ELF-1 (cell line): ENCODE data around the gene COG4.
"Not testable (repeated sequence)": the region's sequence is repeated elsewhere in the genome, so short reads cannot be mapped to it uniquely, and the experiment has no call there.

ENCODE experiments used
- DNase-seq: peaks from one replicate; pipeline ENCODE4 v3.0.0-alpha.2; 2016; ENCODE audit warnings: low read depth, low spot score

COG4 gene

DNA sequence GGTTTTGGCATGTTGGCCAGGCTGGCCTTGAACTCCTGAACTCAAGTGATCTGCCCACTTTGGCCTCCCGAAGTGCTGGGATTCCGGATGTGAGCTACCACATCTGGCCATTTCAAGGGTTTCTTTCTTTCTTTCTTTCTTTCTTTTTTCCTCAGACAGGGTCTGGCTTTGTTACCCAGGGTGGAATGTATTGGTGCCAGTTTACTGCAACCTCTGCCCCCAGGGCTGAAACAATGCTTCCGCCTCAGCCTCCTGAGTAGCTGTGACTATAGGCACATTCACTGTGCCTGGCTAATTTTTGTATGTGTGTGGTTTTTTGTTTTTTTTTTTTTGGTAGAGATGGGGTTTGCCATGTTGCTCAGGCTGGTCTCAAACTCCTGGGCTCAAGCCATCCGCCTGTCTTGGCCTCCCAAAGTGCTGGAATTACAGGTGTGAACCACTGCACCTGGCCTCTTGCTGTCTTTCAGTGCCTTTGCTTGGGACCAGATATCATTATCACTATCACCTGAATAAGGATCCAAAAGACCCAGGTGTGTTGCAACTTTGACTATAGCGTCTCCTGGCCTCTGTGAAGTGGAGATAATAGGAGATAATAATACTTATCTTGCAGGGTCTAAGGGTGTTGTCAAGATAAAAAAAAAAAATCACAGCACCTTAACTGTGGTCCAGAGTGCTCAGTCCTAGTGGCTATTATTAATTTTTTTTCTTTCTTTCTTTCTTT lies 65.7 kb downstream of the COG4 start:
- DNase-seq: no peak

DNA sequence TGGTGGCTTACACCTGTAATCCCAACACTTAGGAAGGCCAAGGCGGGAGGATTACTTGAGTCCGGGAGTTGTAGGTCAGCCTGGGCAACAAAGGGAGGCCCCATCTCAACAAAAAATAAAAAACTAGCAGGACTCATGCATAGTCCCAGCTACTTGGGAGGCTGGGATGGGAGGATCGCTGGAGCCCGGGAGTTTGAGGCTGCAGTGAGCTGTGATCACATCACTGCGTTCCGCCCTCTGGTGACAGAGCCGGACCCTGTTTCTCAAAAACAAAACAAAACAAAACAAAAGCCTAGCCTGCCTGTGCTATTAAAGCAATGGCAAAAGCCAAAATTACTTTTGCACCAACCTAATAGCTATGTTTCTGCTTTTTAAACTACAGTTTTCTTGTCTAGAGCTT lies 67.4 kb downstream of the COG4 start:
- no peak for DNase-seq

DNA sequence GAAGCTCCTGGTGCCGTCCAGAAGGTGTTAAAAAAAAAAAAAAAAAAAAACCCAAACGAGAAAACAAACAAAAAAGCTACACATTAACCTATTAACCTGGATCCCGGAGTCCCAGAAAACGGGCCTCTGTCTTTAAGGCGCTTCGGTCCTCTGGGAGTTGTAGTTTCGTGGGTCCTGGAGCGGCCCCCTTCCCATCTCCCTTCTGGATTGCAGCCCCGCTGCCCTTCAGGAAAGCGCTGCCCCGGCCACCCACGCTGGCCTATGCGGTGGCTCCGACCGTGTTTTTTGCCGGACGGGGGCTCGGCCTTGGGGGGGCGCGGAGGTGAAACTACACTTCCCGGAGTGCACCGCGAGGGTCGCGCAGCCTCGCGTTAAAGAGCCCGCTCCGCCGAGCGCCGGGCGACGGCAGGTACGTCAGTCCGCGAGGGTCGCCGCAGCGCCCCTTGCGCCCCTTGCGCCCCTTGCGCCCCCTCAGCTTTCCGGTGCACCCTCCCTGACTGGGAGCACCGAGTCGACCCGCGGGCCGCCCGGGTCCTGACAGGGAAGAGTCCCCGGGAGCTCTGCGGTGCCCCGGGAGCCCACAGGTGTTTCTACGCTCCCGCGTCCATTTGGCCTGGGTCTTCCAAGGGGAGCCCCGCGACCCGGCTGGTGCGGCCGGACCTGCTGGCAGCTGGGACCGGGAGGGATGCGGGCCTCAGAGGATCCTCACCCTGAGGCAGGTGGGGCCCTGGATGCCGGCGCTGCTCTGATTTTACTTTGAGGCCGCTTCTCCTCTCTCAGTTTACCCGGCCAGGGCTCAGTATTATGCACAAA lies 68.9 kb downstream of the COG4 start, which contains the start of gene FCSK:
FCSK (plus strand) TSS at position 374 of the 813 bp plus-strand sequence. CDS start 8,596 bp downstream, outside the sequence.
- DNase-seq: peak; percentile 93

DNA sequence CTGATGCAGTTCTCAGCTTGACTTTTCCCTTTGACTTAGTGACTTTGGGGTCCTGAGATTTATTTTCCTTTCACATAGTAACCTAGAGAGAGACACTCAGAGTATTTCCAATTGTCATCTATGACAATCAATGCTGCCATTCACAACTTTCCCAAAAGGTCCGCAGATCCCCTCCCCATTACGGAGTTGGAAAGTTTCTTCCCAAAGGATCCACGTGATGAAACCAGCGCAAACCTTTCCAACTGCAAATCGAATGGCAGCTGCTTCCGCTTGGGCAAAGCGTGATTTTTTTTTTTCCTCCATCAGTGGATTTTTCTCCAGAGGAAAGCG lies 69.5 kb downstream of the COG4 start:
- no peak for DNase-seq

DNA sequence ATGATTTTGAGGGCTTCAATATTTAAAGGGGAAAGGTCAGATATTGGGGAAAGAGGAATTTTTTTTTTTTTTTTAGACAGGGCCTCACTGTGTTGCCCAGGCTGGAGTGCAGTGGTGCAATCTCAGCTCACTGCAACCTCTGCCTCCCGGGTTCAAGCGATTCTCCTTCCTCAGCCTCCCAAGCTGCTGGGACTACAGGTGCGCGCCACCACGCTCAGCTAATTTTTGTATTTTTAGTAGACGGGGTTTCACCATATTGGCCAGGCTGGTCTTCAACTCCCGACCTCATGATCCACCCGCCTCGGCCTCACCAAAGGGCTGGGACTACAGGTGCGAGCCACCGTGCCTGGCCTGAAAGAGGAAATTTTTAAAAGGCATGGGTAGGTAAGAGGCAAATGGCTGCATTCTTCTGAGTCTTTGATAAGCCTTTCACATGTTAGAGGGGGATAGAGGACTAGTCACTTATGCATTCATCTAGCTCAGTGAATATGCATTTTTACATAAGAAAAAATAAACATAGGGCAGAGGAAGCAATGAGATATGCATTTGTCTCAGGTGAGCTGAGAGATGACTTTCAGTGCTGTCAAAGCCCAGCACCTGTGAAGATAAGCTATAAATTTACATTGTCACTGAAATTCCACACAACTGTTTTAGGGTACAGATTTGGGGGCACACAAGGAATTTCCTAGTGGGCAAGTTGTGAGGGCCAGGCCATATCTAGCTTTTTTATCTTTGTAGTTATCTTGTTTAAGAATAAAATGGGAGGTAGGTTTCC lies 70.0 kb downstream of the COG4 start:
- DNase-seq: no peak

DNA sequence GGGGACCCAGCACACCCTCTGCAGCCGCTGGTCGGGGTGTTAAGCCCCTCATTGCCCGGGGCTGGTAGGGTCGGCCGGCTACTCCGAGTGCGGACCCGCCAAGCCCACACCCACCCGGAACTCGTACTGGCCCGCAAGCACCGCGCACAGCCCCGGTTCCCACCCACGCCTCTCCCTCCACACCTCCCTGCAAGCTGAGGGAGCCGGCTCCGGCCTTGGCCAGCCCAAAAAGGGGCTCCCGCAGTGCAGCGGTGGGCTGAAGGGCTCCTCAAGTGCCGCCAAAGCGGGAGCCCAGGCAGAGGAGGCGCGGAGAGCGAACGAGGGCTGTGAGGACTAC lies 72.4 kb downstream of the COG4 start:
- not testable (repeated sequence) for DNase-seq

DNA sequence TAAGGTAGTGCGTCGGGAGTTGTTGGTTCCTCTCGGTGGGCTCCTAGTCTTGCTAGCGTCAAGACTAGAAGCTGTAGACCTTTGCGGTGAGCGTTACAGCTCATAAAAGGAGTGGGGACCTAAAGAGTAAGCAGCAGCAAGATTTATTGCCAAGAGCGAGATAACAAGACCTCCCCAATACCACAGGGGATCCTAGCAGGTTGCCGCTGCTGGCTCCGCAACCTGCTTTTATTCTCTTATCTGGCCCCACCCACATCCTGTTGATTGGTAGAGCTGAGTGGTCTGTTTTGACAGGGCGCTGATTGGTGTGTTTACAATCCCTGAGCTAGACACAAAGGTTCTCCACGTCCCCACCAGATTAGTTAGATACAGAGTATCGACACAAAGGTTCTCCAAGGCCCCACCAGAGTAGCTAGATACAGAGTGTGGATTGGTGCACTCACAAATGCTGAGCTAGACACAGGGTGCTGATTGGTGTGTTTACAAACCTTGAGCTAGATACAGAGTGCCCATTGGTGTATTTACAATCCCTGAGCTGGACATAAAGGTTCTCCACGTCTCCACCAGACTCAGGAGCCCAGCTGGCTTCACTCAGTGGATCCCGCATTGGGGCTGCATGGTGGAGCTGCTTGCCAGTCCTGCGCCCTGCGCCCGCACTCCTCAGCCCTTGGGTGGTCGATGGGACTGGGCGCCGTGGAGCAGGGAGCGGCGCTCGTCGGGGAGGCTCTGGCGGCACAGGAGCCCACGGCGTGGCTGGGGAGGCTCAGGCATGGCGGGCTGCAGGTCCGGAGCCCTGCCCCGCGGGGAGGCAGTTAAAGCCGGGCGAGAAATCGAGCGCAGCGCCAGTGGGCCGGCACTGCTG lies 73.0 kb downstream of the COG4 start:
- DNase-seq: not testable (repeated sequence)

DNA sequence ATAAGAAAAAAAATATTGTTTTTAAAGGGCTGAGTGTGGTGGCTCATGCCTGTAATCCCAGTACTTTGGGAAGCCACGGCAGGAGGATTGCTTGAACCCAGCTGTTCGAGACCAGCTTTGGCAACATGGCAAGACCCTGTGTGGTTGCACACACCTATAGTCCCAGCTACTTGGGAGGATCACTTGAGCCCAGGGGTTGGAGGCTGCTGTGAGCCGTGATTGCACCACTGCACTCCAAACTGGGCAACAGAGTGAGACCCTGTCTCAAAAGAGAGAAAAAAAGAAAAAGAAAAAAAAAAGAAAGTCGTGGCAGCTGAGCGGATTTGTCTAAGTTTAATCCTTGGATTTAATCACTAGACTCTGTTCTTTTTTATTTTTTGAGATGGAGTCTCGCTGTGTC lies 75.3 kb downstream of the COG4 start:
- no peak for DNase-seq

DNA sequence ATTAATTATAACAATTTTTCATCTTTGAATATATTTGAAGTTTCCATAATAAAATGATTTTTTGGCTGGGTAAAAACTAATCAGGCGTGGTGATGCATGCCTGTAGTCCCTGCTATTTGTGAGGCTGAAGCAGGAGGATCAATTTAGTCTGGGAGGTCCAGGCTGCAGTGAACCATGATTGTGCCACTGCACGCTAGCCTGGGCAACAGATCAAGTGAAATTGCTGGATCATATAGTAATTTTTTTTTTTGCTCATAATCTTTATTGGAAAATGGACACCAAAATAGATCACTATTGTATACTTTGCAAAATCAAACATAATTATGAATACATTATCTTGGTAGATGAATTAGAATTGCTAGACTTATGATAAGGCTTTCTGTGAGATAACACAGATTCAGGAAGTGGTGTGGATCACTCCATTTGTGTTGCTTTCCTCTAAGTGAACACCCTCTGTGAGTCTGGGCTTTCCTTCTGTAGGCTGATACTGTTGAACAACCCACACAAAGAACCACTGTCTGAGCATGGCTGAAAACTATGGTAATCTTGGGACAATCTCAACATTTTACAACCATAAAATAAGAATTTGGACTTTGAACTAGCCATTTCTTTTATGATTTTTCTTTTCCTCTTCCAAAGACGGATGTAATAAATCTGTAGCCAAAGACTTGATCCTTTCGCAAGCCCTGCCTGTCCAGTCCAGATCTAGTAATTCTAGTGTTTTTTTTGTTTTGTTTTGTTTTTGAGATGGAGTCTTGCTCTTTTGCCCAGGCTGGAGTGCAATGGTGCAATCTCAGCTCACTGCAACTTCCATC lies 78.9 kb downstream of the COG4 start:
- DNase-seq: no peak

DNA sequence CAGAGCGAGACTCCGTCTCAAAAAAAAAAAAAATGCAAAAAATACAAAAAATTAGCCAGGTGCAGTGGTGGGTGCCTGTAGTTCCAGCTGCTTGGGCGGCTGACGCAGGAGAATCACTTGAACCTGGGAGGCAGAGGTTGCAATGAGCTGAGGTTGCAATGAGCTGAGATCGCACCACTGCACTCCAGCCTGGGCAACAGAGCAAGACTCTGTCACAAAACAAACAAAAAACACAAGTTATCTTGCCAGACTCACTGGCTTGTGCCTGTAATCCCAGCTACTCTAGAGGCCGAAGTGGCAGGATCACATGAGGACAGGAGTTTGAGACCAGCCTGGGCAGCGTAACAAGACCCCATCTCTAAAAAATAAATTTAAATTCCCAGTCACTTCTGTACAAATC lies 81.0 kb downstream of the COG4 start:
- no peak for DNase-seq

DNA sequence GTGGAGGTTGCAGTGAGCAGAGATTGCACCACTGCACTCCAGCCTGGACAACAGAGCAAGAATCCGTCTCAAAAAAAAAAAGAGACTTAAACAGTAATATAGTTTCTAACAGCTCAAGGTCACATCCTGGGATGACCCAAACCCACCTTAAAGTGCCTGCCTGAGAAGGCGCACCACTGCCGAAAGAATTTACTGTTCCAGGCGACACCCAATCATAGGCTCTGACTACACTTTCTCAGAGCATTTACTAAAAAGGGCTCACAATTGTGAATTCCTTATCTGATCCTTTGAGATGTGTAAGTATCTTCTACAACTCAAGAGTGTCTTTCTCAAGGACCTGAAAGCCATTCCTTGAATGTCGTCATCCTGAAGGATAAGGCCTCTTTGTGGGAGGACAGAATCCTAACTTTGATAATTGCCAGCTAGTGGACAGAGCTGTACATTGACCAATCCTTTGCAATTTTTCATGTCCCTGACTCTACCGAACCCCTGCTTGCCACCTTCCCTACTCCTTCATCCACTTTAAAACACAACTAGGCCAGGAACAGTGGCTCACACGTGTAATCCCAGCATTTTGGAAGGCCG lies 81.9 kb downstream of the COG4 start:
- no peak for DNase-seq

DNA sequence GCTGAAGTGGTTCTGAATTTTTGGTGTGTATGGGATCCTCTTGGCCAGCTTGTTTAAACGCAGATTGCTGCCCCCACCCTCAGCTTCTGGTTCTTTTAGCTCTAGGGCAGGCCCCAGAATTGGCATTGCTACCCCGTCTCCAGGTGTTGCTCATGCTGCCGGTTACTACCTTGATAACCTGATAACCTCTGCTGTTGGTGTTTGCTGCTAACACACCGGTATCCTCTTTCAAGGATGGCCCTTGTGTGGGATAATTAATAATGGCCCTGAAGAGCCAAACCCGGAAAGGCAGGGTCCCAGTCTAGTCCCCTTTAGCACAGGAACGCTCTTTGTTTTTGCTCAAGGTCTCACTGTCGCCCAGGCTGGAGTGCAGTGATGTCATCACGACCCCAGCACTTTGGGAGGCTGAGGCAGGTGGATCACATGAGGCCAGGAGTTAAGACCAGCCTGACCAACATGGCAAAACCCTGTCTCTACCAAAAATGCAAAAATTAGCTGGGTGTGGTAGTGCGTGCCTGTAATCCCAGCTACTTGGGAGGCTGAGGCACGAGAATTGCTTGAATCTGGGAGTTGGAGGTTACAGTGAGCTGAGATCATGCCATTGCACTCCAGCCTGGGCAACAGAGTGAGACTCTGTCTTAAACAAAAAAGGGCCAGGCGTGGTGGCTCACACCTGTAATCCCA lies 83.2 kb downstream of the COG4 start:
- DNase-seq: peak; percentile 25

DNA sequence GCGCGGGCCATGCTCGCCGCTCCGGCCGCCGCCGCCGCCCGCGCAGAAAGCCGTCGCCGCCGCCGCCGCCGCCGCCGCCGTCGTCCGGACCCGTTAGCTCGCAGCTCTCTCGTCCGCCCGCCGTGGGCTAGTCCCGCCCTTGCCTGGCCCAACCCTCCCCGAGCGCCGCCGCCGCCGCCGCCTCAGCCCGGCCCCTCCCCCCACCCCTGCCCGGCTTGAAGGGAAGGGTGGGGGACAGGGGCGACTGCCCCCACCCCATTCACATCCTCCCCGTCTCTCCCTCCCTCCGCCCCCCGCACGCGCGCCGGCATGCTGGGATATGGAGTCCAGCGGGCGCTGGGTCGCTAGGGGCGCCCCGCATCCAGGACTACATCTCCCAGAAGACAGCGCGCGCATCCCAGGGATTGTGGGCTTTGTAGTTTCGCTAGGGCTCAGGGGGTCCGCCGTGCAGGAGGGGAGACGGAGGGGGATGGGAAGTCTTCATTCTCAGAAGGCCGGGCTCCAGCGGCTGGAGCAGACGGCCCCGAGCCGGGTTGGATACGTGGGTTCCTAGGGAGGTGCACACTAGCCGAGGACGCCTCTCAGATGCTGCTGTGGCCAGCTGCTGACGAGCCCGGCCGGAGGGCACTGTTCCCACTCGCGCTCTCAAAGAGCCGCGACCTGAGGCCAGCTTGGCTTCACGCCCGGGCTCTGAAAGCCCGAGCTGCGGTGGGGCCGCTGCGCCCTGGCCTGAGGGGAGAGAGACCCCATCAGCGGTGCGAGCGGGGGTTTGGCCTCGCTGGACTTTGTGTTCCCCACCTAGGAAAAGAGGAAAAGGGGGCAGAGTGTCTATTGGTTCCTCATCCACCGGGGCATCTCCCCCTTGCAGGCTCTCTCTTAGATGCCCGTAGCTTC lies 84.1 kb downstream of the COG4 start, which contains the start of gene ST3GAL2:
ST3GAL2 (minus strand) TSS at position 132 of the 894 bp plus-strand sequence. CDS start 40,570 bp downstream, outside the sequence.
- peak; percentile 95 for DNase-seq

DNA sequence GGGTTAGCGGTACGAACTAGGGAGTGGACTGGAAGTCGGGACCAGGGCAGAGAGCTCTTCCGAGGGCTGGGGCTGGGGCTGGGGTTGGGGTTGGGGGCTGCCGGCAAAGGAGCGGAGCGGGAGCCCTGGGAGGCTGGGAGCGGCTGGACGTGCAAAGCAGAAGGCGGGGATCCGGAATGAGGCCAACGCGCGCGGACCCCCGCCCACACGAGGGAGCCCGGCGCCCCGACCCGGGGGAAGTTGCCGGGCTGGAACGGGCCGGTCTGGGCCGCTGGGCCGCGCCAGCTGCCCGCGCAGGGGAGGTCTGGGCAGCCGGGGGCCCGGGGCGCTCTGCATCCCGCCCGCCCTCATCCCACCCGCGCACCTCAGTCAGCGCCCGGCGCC lies 84.8 kb downstream of the COG4 start:
- no peak for DNase-seq

DNA sequence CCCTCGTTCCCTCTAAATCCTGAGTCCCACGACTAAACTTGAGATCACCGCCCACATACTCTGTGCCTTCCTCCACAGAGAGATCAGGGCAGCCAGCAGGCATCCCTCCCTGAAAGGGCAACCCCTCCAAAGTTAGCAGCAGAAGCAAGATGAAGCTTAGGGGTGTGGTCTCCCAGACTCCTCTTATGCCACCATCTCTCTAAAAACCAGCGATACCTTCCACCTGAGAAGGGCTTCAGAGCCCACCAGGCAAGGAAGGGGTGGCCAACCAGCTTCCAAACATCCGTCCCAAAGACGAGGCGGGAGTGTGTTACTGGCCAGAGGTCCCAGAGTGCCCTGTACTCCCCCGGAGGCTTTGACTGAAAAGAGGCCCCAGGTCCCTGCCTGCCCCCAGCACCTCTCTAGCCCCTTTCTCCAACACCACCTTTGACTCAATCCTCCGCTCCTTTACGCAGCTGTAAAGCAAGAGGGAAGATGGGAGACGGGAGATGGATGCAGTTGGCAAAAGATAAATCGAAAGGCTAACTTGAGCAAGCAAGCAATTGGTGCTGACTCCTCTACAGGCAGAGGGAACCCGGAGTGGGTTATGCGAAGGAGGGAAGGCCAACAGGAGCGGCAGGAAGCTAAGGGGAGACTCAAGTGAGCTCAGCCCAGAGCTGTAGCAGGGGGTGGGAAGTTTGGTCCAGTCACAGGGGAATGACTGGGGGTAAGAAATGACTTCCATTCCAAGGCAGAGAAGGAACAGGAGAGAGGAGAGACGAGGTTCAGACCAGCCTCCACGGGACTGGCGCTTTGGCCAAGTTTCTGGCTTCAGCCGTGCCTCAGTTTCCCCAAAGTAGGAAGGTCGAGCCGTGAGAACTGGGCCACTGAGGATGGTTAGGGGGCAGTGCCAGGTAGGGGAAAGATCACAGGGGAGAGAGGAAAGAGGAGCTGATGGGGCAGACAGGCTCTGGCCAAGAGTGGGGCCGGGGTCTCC lies 85.5 kb downstream of the COG4 start:
- peak; percentile 50 for DNase-seq

DNA sequence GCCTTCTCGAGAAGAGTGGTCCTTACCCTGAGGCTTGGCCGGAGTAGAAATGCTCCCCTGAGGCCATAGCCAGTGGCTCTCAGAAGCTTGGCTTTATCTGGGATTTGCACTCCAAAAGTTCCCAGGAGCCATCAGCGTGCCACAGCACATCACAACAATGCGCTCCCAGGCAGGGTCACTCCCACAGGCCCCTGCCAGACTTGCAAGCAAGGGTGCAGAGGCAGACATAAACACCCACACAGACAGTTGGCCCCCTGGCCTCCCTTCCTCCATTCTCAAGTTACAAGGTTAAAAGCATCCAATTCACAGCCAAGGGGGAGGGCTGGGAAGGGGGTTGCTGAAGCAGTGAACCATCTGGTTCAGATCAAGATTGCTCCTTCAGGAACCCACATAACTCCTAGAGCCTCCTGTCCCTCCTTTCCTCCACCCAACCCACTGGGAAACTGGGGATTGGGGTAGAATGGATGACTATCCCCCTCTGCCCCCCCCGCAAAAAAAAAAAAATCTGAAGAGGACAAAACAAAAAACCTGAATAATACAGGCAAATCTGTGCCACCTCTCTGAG lies 86.3 kb downstream of the COG4 start:
- DNase-seq: peak; percentile 95
